HG02623 (cell line): Measurements from ENCODE around the gene ANGPTL8.

ENCODE experiments used
- ATAC-seq: cut with Tn5 transposase; IDR thresholded peaks from one replicate; pipeline ENCODE4 v1.9.1; 2021; ENCODE audit warnings: moderate library complexity; ENCODE audit not compliant: unreplicated experiment

Gene ANGPTL8

DNA sequence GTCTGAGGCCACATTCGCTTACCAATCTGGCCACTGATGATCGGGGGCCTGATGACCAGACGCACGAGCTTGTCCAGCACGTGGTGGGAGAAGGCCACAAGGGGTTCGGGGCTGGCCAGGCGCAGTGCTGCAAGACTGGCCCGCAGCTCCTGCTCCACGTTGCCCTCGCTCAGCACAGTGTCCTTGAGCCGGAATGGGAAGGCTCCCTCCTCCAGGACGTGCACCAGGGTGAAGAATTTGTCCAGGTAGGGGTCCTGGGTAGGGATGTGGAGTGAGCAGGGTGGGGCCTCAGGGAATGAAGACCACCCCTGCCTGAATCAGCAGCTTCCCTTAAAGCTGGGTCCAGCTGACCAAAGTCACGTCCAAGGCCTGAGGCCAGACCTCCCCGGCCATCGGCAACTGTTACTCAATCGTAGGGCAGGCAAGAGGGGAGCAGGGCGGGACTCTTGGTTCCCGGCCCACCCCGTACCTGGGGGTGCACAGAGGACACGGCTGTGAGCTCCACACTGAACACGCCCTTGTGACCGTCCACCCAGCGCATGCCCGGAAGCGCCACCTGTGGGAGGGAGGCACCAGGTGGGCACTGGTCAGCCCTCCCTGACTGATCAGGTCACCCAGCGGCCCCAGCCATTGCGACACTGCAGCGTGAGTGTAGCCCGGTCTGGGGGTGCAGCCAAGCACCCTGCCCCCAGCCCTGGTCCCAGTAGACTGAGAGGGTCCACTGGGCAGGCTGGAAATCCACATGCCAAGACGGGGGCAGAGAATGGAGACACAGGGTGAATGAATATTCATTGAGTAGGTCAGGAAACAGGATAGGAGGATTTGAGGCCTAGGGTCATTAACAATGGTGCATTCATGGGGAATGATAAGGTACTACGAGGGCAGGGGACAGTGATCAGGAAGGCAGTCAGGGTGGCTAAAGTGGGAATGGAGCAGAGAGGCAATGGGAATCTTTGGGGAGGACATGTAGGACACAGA lies 2.8 kb upstream of the ANGPTL8 start:
- ATAC-seq, result no peak

DNA sequence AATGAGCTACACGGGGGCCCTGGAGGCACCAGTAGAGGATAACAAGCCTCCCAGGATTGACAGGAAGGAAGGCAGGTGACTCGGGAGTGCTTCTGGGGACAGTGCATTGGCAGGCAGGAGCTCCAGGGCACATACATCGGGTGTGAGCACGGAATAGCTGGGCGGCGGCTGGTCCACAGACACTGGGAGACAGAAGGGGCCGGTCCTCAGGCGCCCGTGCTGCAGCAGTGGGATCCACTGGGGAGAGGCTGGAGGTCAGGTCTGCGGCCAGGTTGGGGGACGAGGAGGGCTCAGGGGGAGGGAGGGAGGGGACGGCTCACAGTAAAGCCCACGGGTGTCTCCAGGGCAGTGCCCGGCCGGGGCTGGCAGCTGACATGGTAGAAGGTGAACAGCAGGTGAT lies 2.1 kb upstream of the ANGPTL8 start:
- ATAC-seq, result no peak

DNA sequence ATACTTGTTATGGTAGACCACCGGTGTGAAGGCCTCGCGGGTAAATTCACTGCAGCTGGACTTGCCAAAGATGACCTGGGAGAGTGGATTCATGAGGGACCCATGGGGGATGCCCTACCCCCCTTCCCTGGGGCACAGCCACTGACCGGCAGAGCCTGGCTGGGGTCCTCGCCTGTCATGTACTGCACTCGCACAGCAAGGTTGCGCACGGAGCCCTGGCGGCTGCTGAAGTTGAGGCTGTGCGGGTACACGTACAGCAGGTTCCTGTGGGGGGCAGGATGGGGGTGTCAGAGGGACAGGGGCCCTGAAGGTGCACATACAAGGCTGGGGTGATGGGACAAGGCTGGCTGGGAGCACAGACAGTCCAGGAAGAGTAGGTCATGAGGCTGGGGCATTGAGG lies 1.4 kb upstream of the ANGPTL8 start:
- ATAC-seq, result no peak

DNA sequence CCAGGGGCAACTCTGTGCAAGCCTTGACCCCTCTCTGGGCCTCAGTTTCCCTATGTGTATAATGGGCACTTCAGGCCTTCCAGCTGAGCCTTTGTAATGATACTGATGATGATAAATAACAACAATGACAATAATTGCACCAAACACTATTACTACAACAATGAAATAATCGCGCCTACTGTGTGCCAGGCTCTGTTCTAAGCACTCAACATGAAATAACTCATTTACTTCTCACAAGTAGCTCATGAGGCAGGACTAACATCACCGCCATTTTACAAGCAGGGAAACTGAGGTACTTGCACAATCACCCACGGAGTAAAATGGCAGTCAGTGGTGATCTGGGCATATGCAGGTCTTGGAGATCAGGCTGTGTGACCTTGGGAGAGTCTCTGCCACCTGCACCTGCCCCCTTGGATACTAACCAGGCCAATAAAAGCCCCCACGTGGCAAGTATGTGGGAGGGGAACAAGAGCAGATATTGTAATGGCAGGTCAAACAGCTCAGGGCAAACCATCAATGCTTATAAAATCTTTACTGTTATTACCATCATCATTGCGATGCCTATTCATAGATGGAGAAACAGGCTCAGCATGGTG lies 540 bp upstream of the ANGPTL8 start:
- ATAC-seq, result no peak

DNA sequence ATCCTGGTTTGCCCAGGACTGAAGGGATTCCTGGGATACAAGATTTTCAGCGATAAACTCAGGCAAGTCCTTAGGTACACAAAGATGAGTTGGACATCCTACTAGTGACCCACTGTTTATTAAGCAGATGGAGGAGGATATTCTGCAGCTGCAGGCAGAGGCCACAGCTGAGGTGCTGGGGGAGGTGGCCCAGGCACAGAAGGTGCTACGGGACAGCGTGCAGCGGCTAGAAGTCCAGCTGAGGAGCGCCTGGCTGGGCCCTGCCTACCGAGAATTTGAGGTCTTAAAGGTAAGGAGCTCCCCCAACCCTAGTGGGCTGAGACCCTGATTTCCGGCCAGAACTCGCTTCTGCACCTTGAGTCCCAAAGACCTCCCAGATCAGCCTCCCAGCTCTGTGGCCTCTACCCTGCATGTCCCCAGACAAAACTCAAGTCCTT lies 607 bp downstream of the ANGPTL8 start:
- ATAC-seq, result no peak

DNA sequence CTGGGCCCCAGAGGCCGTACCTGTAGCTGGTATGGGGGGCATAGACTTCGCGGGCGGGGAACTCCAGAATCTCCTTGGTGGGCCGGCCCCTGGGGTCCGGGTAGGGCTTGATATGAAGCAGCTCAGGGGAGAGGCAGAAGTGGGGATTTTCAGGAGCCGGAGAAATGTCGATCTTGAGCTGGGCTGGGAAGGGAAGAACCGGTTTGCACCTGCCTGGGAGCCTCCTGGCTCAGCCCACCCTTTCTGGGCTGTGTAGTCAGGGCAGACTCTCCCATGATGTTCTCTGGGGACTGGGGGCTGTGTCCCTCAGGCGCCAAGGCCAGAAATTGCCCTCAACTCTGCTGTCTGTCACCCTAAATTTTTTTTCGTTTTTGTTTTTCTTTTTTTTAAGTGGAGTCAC lies 2.6 kb downstream of the ANGPTL8 start:
- ATAC-seq, result no peak

DNA sequence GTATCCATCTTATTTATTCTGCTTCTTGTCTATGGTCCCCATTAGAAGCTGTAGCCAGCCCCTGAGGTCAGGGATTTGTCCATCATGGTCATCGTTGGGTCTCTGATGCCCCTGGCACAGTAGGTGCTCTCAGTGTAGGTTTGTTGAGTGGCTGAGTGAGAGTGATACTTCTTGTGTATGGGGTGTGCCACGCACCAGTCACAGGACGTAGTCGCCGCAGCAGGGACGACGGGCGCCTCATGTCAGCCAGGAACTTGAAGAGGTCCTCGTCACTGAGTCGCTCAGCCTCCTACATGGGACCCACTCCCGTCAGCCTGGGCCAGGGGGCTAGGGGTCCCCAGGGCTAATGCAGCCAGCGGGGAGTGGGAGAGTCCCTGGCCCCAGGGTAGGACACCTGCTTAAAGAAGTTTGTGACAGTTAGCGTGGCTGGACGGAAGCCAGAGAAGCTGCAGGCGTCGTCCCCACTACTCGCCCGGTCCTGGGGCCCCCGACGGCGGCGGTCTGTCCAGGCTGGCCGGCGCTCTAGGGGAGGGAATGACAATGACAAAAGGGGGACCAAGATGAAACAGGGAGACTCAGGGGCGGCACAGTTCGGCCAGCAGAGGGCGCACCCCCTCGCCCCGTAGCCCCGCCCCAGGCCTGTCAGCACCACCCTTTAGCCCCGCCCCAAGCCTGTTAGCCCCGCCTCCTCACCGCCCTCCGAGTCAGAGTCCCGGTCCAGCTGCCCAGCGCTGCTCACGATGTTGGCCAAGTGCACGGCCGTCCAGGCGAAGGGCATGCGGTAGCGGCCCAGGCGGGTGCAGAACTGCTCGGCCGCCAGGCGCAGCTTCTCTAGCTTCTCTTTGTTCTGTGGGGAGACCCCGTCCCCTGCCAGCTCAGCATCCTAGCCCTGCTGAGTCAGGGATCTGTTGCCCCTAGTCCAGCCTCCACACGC lies 3.7 kb downstream of the ANGPTL8 start:
- ATAC-seq, result no peak

DNA sequence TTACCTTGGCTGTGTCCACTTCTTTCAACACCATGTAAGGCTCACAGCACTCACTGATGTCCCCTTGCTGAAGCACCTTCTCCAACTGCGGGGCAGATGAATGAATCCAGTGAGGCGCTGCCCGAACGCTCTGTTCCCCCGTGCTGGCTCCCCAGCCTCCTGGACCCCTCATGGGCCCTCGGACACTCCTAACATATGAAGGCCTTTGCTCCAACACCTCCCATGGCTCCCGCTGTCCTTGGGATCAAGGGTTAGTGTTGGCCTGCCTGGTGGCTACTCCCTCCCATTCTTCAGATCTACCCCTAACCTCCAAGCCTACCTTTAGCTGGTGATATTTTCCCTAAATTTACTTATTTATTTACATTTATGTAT lies 4.4 kb downstream of the ANGPTL8 start:
- ATAC-seq, result no peak

DNA sequence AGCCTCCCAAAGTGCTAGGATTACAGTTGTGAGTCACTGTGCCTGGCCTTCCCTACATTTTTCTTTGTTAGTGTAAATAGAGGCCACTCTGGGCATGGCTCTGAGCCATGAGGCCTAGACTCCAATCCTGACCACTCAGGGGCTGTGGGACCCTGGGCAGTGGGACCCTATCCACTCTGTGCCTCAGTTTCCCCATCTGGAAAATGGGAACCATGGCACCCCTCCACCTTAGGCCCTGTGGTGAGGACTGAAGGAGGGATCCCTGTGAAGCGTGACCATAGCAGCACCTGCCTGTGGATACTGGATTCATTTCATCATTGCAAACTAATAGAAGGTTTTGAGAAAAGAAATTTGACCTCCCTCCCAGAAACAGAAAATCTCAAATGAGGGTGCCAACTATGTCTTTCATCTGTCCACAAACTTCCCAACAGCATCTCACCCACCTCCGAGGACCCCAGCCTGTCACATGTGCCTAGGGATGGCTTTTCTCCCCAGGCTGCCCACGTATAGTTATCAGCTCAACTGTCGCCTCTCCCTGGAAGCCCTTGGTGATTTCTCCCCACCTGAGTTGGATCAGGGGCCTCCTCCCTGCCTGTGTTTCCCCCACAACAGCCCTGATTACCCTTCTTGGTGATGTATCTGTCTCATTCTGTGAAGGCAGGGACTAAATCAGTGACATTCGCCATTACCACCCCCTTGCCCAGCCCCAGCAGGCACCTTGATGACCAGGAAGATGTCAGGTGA lies 5.6 kb downstream of the ANGPTL8 start:
- no peak for ATAC-seq

DNA sequence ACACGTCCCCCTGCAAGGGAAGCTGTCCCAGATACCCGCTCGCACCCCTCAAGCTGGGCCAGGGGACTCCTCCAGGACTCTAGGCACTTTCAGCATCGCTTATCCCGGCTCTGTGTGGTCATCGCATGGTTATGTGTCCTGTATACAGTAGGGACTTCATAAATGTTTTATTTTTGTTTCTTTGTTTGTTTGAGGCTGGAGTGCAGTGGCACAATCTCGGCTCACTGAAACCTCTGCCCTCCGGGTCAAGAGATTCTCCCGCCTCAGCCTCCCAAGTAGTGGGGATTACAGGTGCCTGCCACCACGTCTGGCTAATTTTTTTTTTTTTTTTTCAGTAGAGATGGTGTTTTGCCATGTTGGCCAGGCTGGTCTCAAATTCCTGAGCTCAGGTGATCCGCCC lies 7.5 kb downstream of the ANGPTL8 start:
- no peak for ATAC-seq

DNA sequence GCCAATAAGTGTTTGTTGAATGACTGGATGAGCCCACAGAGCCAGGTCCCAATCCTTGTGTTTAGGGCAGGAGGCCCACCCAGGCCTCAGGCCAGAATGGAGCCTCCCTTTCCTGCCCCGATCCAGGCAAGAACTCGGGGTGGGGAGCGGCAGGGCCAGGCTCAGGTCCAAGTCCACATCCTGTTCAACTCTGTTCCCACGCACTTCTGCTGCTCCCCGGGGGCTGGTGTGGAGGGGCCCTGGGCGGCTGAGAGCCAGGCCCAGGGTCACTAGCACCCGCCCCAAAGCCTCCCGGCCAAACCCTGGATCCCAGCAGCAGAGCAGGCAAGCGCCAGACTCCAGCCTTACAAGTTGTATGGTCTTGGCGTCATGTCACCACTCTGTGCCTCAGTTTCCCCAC lies 8.0 kb downstream of the ANGPTL8 start:
- no peak for ATAC-seq

DNA sequence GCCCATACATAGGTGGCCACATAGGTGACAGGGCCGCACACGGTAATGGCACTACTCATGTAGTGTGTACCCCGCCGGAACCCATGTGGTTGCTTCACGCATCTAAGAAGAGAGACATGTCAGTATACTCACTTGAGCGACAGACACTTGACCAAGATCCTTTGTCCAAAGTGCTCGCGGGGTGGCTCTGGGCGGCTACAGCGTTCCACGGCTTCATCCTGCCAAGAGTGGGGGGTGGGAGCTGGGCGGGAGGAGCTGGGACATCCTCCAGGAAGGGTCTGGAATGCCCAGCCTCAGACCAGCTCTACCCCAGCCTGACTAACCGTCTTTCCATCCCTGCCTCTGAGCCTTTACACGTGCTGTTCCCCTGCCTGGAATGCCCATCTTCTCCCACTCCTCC lies 8.5 kb downstream of the ANGPTL8 start:
- ATAC-seq, result no peak

DNA sequence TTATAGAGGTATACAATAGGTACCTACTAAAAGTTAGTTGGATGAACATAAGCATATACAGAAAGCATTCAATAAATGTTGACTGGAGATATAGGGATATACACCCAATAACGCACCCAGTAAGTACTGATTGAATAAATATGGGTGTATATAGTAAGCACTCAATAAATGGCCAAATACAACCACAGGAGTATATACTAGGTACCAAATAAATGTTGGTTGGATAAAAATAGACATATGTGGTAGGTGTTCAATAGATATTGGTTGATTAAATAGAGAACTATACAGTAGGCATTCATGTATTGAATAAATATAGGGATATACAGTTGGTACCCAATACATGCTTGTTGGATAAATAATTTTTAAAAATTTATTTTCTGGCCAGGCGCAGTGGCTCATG lies 9.4 kb downstream of the ANGPTL8 start:
- no peak for ATAC-seq

DNA sequence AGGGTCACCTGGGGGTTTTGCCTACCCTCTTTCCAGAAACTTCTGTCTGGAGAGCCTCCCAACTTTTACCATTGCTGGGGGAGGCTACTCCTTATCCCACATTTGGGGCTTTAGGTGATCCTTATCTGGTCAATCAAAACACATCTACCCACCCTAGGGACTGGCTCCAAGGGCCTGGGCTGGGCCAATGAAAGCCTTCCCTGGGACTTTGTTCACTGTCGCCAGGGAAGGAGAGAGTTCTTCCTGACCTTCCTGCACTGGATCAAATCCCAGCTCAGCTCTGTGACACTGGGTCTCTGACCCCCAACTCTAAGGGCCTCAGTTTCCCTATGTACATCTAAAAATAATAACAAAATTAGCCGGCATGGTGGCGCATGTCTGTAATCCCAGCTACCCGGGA lies 11.8 kb downstream of the ANGPTL8 start:
- no peak for ATAC-seq

DNA sequence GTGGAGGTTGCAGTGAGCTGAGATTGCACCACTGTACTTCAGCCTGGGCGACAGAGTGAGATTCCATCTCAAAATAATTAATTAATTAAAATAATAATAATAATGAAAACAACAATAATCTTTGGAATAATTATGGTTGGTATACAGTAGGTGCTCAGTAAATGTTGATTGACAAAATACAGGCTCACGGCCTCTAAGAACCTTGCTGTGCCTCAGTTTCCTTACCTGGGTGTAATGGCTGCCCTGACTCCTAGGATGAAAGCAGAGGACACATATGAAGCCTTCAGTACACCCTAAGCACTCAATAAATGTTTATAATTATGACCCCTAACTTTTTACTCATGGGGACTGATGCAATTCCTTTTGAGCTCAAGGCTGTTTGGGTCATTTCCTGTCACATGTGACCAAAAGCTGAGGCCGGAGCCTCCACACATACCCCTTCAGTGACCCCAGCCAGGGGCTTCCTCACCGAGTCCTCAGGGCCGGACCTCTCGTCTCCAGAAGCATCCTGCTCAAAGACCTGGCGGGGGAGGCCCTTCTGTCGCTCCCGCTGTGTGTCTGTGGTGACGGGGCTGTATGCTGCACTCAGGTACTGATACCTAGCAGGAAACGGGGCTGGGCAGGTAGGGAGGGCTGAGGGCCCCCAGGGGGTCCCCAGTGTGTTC lies 12.4 kb downstream of the ANGPTL8 start:
- no peak for ATAC-seq

DNA sequence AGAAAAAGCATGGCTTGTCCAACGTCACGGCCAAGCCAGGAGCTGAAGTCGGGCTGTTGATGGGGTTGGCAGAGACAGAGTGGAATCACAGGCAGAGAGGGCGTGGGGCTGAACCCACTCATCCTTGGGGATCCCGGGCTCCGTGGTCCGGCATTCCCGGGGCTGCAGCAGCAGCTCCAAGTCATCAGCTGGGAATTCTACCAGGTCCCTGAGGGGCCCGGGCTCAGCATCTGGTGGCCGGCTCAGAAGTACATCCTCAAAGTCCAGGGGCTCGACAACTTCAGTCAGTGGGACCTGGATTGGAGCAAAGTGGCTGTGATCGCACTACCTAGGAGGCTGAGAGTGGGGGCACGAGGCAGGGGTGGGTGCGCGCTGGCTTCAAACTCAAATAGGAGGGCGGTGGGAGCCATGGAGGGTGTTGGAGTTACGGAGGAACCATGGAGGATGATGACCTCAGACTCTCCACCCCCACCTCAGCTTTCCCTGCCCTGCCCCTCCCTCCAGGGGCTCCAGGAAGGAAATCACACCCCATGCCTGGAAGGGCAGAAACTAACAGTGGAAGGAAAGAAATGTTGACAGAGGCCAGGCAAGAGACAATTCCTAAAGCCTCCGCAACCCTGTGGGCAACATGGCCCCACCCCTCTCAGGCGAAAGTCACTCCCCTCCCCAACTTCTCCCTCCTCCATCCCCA lies 13.4 kb downstream of the ANGPTL8 start:
- no peak for ATAC-seq

DNA sequence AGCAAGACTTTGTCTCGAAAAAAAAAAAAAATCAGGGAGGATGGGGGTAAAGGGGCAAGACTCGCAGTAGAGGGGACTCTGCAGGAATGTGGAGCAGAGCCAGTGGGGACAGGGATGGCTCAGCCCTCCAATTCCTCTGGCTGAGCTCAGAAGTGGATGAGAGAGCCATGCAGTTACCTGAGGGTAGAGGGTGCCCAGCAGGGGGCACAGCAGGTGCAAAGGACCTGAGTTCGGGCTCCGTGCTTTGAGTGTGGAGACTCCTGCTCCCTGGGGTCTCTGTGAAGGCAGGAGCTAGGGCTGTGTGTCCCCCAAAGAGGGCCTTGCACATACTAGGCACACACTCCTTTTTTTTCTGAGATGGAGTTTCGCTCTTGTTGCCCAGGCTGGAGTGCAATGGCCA lies 15.2 kb downstream of the ANGPTL8 start:
- no peak for ATAC-seq

DNA sequence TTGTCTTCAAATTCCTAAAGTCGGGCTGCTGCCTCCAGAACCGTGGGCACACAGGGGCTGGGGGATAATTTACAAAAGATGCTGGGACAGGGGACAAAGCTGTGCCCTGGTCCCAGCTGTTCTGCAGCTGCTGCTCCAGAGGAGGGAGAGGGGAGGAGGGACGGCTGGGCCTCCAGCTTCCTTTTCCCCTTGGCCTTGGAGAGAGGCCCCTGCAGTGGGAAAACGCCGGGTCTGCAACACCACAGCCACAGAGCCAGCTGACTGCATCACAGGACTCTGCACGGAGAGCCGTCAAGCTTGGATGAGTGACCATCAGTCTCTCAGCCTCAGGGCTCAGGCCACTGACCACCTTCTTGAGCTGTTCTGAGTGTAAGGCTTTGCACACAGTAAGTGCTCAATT lies 16.8 kb downstream of the ANGPTL8 start:
- no peak for ATAC-seq

DNA sequence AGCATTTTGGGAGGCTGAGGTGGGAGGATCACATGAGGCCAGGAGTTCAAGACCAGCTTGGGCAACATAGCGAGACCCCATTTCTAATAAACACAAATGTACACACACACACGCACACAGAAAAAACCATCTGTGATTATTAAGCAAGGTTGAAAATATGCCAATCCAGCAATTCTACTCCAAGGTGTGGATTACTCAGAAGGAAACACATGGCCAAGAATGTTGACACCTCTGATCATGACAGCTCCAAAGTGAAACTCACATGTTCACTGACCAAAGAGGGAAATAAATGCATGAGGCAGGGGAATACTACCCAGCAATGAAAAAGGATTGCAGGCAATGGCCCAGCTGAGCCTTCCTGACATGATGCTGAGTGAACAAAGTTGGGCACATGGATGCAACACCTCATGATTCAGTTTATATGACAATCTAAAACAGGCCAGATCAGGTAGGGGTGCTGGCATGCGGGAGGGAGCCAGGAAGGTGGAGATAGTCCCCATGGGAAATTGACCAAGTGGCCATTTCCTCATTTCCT lies 18.5 kb downstream of the ANGPTL8 start:
- no peak for ATAC-seq
